Measurements from ENCODE around the gene CAB39L. TPM values are rescaled to one million over a fixed set of nuclear protein-coding genes. Genes with fewer than 3 reads are reported as not detected.
"Not testable (repeated sequence)": the region's sequence is repeated elsewhere in the genome, so short reads cannot be mapped to it uniquely, and the experiment has no call there.

The CAB39L gene
- total and polyA plus RNA-seq, 2 donors from 2014 or later = 11.0 to 16.0 TPM

- H3K4me3 ChIP-seq (ENCODE audit: low read length in 3 of 3) = no peak overlapping the region
- no peak for TF ChIP-seq CTCF (IDR thresholded peaks at IDR 0.05; ENCODE audit: borderline replicate concordance, extremely low read depth, insufficient read depth)
- no peak overlapping the region for H3K9ac ChIP-seq (ENCODE audit: low read length in 3 of 3)
- no peak overlapping the region for H3K27ac ChIP-seq (ENCODE audit: low read depth in 2 of 2, low read length in 2 of 2)
- no peaks in the 10 kb centered on the region for H3K9me3 ChIP-seq (ENCODE audit: control insufficient read depth in 2 of 3, insufficient read depth in 1 of 3, low read length in 3 of 3)
- H3K4me1 ChIP-seq (ENCODE audit: control insufficient read depth in 2 of 3, insufficient read depth in 2 of 3, low read depth in 1 of 3, low read length in 3 of 3) = no peaks in the 10 kb centered on the region
- DNase-seq = no peak
- no peak for FAIRE-seq
- H3K36me3 ChIP-seq (ENCODE audit: control insufficient read depth in 2 of 3, insufficient read depth in 3 of 3, low read length in 3 of 3) = peaks cover 0 to 6% (median 0%) of the 10 kb centered on the region in 3 donors
- intact Hi-C loops (cut with DNase I) = loop anchor here (5.0 kb wide), 1 partner anchor 310 kb away; no protein-coding TSS in a partner anchor
- H3K27me3 ChIP-seq (ENCODE audit: control insufficient read depth, insufficient read depth, low read length) = no peaks in the 10 kb centered on the region
Observed at GRCh38 chr13:49297338-49297737, 146.5 kb downstream of the CAB39L start.

- Histone ChIP-seq H3K9ac (ENCODE audit: low read length in 3 of 3) (no peak overlapping the region), H3K9me3 (ENCODE audit: control insufficient read depth in 2 of 3, insufficient read depth in 1 of 3, low read length in 3 of 3) (no peaks in the 10 kb centered on the region), H3K4me1 (ENCODE audit: control insufficient read depth in 2 of 3, insufficient read depth in 2 of 3, low read depth in 1 of 3, low read length in 3 of 3) (no peaks in the 10 kb centered on the region), H3K27me3 (ENCODE audit: control insufficient read depth, insufficient read depth, low read length) (no peaks in the 10 kb centered on the region), H3K4me3 (ENCODE audit: low read length in 3 of 3) (no peak overlapping the region), H3K27ac (ENCODE audit: low read depth in 2 of 2, low read length in 2 of 2) (no peak overlapping the region), H3K36me3 (ENCODE audit: control insufficient read depth in 2 of 3, insufficient read depth in 3 of 3, low read length in 3 of 3) (peaks cover 0 to 8% (median 0%) of the 10 kb centered on the region in 3 donors)
- no peak for DNase-seq
- no peak for TF ChIP-seq CTCF (IDR thresholded peaks at IDR 0.05; ENCODE audit: borderline replicate concordance, extremely low read depth, insufficient read depth)
- intact Hi-C loops (cut with DNase I) = loop anchor here (5.0 kb wide), 1 partner anchor 311 kb away; no protein-coding TSS in a partner anchor
- FAIRE-seq = no peak
Observed at GRCh38 chr13:49296659-49297058, 147.2 kb downstream of the CAB39L start.

GRCh38 chr13:49295244-49295643 is 148.6 kb downstream of the CAB39L start:
- intact Hi-C loops (cut with DNase I) = loop anchor here (5.0 kb wide), 1 partner anchor 312 kb away; no protein-coding TSS in a partner anchor
- DNase-seq (no peak), FAIRE-seq (no peak)
- Histone ChIP-seq H3K4me3 (ENCODE audit: low read length in 3 of 3) (no peak overlapping the region), H3K9me3 (ENCODE audit: control insufficient read depth in 2 of 3, insufficient read depth in 1 of 3, low read length in 3 of 3) (no peaks in the 10 kb centered on the region), H3K27ac (ENCODE audit: low read depth in 2 of 2, low read length in 2 of 2) (no peak overlapping the region), H3K27me3 (ENCODE audit: control insufficient read depth, insufficient read depth, low read length) (no peaks in the 10 kb centered on the region), H3K9ac (ENCODE audit: low read length in 3 of 3) (no peak overlapping the region), H3K4me1 (ENCODE audit: control insufficient read depth in 2 of 3, insufficient read depth in 2 of 3, low read depth in 1 of 3, low read length in 3 of 3) (no peaks in the 10 kb centered on the region), H3K36me3 (ENCODE audit: control insufficient read depth in 2 of 3, insufficient read depth in 3 of 3, low read length in 3 of 3) (peaks cover 0 to 8% (median 0%) of the 10 kb centered on the region in 3 donors)
- no peak for TF ChIP-seq CTCF (IDR thresholded peaks at IDR 0.05; ENCODE audit: borderline replicate concordance, extremely low read depth, insufficient read depth)

- H3K36me3 ChIP-seq (ENCODE audit: control insufficient read depth in 2 of 3, insufficient read depth in 3 of 3, low read length in 3 of 3); DNase-seq; H3K4me1 ChIP-seq (ENCODE audit: control insufficient read depth in 2 of 3, insufficient read depth in 2 of 3, low read depth in 1 of 3, low read length in 3 of 3); H3K4me3 ChIP-seq (ENCODE audit: low read length in 3 of 3); H3K27ac ChIP-seq (ENCODE audit: low read depth in 2 of 2, low read length in 2 of 2); H3K27me3 ChIP-seq (ENCODE audit: control insufficient read depth, insufficient read depth, low read length); H3K9me3 ChIP-seq (ENCODE audit: control insufficient read depth in 2 of 3, insufficient read depth in 1 of 3, low read length in 3 of 3); FAIRE-seq; H3K9ac ChIP-seq (ENCODE audit: low read length in 3 of 3): not testable (repeated sequence)
- intact Hi-C loops (cut with DNase I) = loop anchor here (5.0 kb wide), 1 partner anchor 313 kb away; no protein-coding TSS in a partner anchor
Observed at GRCh38 chr13:49294723-49295122, 149.1 kb downstream of the CAB39L start.
